GM21619 (cell line): ENCODE results near the gene CHMP2A.
"Not testable (repeated sequence)": the region's sequence is repeated elsewhere in the genome, so short reads cannot be mapped to it uniquely, and the experiment has no call there.

ENCODE experiments used
- ATAC-seq: cut with Tn5 transposase; IDR thresholded peaks from one replicate; pipeline ENCODE4 v1.9.1; 2021; ENCODE audit not compliant: unreplicated experiment

The CHMP2A gene

DNA sequence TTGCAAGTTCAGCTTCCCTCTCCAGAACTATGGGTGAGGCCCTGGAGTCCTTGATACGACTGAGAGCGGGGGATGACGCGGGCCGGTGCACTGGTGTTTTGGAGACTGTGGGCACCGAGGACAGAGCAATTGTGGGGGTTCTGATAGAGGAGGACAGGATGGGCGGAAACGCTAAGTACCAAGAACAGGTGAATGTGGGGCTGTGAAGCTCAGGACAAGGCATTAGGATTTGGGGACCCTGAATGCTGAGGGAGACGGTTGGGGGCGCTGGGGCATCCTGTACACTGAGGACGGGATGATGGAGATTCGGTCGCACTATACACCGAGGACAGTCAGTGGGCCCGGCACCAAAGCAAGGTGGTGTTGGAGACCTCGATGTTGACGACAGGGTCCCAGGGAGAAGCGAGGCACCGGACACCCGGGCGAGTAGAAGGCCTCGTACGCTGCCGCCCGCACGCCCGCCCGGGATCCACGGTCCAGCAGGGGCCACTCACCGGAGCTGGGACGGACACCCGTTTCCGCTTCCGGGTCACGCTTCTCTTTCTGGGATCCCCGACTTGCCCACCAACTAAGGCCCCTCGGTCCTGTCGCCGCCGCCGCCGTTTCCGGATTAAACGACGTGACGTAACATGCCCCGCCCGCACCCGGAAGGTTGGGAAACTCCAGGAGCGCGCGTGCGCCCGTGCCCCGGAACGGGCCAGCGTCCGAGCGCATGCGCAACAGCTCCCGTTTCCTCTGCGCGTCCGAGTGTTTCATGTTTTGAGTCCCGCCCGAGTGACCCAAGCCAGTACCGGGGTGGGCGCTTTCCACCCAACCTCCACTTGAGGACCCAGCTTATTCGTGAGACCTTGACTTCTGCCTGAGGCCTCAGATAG, at the start of gene CHMP2A:
Gene CHMP2A (minus strand): TSS at position 612 of the 875 bp plus-strand sequence. CDS start 893 bp downstream, outside the sequence.
- peak; percentile 26 for ATAC-seq

DNA sequence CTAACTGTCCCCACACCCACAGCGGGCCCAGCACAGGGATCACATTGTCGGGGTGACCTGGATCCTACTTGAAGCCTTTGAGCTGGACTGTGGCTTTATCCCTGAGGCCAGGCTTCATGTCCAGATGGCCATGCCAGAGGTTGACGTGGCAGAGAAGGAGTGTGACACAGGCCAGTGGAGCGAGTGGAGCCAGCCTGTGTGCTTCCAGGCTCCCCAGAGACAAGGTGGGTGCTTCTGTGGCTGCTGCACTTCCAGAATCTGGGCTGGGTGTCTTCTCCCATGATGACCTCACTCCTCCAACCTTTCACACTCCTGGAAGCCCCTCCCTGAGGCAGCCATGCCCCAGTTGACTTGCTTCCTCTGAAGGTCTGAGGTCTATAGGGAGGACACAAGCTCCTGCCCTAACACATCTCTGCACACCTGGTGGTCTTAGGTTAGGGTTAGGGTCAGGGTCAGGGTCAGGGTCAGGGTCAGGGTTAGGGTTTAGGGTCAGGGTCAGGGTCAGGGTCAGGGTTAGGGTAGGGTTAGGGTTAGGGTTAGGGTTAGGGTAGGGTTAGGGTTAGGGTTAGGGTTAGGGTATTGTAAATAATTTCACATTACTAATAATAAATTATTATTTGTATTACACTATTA, 31.3 kb upstream of the CHMP2A start:
- no peak for ATAC-seq

DNA sequence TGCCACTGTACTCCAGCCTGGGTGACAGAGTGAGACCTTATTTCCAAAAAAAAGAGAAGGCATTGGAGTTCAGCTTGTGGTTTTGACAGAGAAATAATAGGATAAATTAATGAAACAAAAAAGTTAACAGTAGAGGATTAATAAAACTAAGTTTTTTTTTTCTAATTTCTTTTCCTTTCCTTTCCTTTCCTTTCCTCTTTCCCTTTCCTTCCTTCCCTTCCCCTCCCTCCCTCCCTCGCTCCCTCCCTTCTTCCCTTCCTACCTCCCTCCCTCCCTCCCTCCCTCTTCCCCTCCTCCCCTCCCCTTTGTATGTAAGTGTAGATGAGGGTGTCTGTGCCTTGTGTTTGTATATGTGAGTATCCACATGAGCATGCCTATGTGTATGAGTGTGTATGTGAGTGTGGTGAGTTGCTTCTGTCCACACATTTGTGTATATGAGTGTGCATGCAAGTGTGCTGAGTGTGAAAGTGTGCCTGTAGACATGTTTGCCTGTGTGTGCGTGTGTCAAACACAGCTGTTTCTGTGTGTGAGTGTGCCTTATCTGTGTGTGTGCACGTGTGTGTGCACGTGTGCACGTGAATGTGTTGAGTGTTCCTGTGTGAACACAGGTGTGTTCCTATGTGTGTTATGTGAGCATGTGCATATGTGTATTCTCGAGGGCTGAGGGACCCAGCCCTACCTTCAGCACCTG, 30.7 kb upstream of the CHMP2A start:
- ATAC-seq = no peak

DNA sequence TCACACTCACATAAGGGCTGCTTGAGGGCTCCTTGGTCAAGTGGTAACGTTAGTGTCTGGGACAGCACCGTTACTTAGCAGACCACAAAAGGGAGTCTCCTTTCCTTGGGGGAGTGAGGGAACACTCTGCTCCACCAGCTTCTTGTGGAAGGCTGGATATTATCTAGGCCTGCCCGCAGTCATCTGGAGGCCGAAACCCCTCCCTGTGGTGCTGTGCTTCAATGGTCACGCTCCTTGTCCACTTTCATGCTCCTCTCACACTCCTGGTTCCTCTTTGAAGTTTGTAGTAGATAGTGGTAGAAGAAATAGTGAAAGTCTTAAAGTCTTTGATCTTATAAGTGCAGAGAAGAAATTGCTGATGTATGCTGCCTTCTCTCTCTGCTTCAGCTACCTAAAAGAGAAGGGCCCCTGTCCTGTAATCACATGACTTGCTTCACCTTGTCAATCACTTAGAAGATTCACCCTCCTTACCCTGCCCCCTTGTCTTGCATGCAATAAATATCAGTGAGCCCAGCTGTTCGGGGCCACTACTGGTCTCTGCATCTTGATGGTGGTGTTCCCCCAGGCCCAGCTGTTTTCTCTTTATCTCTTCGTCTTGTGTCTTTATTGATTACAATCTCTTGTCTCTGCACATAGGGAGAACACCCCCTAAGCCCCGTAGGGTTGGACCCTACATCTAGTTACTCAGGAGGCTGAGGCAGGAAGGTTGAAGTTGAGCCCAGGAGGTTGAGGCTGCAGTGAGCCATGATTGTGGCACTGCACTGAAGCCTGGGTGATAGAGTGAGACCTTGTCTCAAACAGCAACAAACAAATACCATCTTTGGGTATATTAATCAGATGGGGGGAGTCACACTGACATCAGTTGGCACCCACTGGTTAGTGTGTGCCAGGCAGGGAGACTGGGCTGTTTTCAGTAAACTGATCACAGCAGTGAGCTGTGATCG, 29.9 kb upstream of the CHMP2A start:
- ATAC-seq = no peak

DNA sequence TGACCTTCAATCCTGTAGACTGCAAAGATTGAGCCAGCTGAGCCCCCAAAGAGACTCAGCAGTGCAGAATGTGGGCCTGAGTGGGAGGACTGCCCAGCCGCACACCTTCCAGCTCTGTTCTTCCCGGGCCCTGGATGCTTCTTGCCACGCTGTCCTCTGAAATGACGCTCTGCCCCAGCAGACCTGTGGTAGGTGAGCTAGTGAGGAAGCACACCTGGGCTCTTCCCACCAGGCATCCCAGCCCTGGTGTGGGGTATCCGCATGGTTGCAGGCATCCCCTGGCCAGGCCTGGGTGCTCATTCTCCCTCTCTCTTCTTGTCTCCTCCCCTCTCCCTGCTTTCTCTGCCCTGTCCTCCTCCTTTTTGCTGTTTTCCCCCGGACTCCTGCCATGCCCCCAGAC, 28.1 kb upstream of the CHMP2A start:
- no peak for ATAC-seq

DNA sequence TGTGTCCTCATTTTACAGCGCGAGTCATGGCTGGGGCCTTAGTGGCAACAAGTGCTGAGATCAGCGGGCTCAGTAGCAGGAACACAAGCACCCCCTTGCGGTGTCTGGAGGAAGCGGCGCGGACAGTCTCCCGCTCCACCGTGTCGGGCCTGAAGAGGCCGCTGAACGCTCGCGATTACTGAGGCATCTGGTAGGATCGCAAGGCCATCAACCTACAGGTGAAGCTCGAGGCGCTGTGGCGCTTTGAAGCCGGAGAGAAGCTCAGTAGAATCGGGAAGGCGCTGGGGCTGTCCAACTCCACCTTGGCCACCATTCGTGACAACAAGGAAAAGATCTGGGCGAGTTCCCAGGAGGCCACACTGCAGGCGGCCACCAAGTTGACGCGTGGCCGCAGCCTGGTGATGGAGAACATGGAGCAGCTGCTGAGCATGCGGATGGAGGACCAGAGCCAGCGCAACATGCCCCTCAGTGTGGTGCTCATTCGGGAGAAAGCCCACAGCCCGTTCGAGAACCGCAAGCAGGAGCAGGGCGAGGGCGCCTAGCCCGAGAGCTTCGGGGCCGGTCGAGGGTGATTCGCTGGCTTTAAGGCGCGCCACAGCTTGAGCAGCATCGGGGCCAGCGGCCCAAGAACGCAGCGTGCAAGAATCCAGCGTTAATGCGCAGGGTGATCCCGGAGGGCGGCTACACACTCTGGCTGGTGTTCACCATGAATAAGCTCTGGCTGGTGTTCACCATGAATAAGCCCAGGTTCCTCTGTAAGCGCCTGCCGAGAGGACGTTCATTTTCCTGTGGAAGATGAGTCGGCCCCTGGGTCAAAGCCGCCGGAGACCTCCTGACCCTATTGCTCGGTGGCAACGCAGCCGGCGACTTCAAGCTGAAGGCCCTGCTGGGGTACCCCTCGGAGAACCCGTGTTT, 26.6 kb upstream of the CHMP2A start:
- peak; percentile 84 for ATAC-seq

DNA sequence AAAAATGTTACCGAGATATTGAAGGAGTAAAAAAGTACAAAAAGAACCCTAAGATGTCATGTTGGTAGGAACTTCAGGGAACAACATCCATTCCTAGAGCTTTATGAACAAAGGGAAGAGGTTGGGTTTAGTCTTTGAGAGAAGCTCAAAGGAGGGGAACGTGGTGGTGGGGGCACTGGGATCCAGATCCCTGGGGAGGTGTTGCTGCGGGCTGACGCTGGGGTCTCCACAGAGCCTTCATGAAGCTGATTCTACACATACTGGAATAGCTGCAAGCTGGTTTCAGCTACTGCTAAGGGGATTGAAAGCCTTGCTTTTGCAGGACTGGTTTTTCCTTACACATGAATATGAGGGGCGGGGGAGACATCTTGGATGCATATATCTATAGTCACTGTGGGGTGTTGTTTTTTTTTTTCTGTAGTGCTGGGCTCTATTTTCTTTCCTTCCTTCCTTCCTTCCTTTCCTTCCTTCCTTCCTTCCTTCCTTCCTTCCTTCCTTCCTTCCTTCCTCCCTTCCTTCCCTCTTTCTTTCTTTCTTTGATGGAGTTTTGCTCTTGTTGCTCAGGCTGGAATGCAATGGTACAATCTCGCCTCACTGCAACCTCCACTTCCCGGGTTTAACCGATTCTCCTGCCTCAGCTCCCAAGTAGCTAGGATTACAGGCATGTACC, 24.7 kb upstream of the CHMP2A start:
- no peak for ATAC-seq

DNA sequence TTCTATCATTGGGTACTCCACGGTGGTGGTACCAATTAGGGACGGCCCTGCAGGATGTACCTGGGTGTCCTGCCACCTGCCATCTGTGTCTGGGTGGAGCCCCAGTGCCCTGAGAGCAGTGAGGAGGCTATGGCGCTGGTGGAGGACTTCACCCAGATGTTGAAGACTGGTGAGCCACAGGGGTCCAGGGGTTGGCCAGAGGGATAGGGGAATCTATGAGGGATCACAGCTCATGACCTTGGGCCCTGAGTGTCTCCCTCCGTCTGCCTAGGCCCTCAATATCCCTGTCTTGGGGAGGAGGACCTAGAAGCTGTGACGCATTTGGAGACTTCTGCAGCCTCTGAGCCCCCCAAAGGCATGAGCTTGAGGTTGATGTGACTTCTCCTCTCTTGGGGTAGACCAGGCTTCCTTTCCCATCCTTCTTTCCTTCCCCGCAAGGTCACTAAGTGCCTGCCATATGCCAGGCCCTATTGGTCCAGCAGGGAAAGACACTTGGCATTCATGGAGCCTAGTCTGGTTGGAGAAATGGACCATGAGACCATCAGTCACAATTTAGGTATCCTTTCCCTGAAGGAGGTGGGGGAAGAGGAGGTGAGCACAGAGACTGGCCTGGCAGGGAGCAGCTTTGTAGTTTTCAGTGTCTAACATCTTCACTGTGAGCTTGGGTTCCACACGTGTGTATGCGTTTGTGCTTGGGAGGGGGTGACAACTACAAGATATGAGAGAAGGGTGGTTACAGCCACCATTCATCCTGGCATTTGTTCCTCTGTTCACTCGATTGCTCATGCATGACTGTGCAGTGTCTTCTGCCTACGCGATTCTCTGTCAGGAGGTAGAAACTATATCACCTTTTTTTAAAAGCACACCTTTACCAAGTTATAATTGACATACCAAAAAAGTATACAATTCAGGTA, 23.4 kb upstream of the CHMP2A start:
- no peak for ATAC-seq

DNA sequence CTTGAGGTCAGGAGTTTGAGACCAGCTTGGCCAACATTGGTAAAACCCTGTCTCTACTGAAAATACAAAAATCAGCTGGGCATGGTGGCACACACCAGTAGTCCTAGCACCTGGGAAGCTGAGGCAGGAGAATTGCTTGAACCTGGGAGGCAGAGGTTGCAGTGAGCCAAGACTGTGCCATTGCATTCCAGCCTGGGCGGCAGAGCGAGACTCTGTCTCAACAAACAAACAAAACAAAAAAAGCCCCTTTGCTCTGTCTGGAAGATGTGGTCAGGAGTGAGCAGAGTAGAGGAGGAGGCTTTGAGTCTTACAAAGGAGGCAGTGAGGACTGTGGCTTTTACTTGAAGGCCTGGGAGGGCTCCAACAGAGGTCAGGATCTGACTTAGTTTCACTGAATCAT, 22.7 kb upstream of the CHMP2A start:
- ATAC-seq = not testable (repeated sequence)

DNA sequence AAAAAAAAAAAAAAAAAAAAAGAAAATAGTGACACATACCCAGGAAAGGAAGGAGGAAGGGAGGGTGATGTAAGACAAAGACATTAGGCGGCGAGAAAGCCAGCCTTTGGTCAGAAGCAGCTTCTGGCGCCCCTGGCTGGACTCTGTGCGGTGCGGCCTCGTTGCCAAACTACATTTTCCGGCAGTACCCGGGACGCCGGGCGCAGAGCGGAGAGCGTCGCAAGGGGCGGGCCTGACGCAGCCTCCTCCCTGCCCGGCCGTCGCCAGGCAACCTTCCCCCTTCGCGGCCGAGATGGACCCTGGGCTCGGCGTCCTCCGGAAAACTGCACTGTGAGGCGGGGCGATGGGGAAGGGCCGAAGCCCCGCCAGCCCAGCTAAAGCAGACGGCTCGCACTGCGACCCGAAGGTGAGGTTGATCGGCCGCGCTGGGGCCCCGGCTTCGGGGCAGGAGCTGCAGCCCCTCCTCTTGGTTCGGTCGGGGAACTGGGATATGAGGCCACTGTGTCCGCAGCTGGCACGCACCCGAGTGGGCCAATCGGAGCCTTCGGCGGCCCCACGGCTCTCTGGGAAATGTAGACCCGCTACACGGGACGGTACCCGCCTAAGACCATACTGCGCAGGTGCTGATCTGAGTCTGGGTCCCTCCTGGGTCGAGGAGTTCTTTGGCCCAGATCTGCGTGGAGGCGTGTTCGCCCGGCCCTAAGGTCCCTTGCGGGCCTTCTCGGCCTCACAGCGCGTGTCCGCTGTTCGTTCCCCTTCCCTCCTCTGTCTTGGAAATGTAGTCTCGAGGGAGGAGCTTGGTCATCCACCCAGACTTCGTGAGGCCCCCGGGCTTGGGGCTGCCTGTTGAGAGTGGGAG, 20.5 kb upstream of the CHMP2A start:
- peak; percentile 42 for ATAC-seq

DNA sequence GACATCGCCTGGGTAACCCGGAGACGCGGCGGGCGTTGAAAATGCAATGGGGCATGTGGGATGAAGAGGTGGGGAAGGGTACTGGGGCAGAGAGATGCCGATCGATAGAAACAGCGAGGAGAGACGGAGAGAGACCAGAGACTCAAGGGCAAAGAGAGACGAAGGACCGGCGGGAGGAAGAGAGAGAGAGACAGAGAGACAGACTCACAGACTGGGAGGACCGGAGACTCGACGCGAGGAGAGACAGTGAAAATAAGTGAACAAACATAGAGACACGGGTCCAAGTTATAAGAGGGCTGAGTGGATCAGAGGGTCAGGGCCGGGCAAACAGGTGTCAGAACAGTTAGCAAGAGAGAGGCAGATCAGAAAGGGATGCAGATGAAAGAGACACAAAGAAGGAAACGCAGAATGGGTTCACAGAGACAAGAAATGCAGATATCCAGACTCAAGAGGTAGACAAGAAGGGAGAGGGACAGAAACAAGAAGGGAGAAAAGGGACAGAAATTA, 18.8 kb upstream of the CHMP2A start:
- no peak for ATAC-seq

DNA sequence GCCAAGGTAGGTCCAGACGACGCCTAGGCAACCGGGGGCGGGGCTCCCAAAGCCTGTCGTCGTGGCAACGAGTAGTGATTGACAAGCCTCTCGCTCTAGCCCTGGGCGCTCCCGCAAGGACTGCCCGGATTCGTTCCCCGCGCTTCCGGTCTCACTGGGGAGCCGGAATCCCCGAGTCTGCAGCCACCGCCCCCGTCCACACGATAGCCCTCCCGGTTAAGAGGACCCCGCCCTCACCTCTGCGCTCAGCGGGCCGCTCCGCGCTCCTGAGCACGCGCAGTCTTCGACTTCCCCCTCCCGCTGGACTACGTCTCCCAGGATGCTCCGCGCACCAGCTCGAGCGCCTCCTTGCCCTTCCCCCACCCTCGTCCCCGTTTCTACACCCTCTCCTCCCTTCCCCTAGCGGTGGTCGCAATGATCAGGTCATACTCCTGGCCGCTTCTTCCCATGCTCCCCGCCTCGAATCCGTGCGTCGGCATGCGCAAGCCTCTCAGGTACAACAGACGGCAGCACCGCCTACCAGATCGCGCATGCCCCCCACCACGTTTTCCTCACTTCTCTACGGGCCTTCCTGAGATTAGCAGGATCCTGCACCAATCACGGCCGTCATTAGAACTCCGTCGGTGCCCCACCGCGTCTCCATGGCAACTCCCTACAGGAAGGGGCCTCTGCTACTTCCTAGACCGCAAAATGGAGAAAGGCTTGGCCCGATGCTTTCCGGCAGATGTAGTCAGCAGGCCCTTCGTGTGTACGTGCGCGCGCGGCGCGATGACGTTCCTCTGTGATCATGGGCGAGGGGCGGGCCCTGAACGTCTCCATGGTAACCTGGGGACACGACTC, 18.1 kb upstream of the CHMP2A start, which contains the start of gene MZF1:
Gene MZF1 (minus strand): TSS at position 518 of the 840 bp plus-strand sequence. CDS start 1,946 bp downstream, outside the sequence.
- ATAC-seq = peak; percentile 45

DNA sequence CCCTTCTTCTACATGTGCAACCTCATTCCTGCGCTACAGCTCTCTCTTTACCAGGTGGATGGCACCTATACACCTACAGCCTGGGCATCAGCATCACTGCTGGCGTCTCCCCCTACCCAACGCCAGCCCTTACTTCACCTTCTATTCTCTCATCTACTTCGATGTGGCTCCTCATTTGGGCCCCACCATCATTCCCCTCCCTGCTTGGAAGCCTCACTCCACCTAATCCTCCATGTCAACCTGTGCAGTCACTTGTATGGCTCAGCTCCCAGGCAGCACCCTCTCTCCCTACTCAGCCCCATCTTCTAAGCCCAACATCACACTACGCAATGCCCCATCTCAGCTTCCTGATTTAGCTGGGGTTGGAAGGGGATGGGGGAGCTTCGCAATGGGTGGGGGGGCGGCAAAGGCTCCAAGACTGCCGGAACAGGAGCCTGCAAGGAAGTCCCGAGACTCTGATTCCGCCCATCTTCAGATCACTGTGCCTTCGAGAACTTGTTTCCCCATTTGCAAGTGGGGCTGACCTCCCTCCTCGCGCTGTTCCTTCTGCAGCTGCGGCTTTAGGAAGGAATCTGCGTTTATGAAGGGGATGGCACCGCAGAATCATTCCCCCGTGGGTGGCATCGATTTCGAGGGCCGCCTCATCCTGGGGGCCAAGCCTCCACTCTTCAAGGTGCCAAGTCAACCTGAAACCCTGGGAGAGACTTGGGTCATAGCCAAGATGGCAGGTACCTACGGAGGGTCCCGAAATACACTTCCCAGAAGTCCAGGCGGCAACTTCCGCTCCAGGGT, 17.3 kb upstream of the CHMP2A start:
- ATAC-seq = no peak

DNA sequence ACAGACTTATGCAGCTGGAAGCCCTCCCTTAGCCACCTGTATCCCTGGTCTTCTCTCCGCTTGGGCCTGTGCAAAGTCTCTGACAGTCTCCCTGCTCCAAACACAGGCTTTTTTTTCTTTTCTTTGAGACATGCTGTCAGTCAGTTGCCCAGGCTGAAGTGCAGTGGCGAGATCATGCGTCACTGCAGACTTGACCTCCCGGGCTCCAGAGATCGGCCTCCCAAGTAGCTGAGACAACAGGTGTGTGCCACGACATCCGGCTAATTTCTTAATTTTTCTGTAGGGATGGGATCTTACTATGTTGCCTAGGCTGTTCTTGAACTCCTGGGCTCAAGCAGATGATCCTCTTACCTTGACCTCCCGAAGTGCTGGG, 16.7 kb upstream of the CHMP2A start:
- no peak for ATAC-seq
